ENCODE measurements around the gene DIDO1. TPM values are rescaled to one million over a fixed set of nuclear protein-coding genes. Genes with fewer than 3 reads are reported as not detected.
A peak's percentile ranks its signal among the peaks of the same experiment; 100 is the strongest.

Gene DIDO1
- total and polyA plus RNA-seq, 2 of the 13 experiments (the other 11 are each of a cell fraction or from before 2014, with no cell fraction given) = 75.0 to 75.1 TPM

DNA sequence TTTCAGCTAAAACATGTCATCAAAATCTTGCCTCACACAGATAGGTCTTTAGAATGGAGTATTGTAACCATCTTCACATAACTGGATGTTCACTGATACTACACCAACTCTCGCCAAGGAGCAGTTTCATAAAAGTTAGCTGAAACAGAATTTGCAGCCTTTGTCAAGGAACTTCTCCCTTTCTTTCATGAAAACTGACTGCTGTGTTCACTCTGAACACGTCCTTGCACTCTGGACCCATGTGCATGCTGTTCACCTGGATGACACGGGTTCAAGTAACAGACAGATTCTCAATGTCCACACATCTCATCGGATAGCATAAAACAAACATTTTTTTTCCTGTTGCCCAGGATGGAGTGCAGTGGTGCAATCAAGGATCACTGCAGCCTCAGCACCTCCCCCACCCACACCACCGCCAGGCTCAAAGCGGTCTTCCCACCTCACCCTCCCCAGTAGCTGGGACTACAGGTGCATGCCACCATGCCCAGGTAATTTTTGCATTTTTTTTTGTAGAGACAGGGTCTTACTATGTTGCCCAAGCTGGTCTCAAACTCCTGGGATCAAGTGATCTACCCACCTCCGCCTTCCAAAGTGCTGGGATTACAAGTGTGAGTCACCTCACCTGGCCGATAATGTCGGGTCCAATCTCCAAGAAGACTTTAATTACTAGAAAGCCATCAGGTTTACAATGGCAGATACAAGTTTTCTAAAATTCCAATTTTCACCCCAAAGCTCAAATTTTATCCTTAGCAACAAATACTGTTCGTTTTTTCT, 9.4 kb downstream of the DIDO1 start (continued):
- TF ChIP-seq, protein P1, sequence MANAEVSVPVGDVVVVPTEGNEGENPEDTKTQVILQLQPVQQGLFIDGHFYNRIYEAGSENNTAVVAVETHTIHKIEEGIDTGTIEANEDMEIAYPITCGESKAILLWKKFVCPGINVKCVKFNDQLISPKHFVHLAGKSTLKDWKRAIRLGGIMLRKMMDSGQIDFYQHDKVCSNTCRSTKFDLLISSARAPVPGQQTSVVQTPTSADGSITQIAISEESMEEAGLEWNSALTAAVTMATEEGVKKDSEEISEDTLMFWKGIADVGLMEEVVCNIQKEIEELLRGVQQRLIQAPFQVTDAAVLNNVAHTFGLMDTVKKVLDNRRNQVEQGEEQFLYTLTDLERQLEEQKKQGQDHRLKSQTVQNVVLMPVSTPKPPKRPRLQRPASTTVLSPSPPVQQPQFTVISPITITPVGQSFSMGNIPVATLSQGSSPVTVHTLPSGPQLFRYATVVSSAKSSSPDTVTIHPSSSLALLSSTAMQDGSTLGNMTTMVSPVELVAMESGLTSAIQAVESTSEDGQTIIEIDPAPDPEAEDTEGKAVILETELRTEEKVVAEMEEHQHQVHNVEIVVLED (CRISPR knock-in tag; IDR thresholded peaks at IDR 0.05; ENCODE audit: borderline replicate concordance) = peak; percentile 75
- TF ChIP-seq ZNF224 (CRISPR knock-in tag; IDR thresholded peaks at IDR 0.05) = peak; percentile 96; the same call in 1 of the 2 replicates
- TF ChIP-seq MED13 (CRISPR knock-in tag; IDR thresholded peaks at IDR 0.05) = peak; percentile 81; the same call in 1 of the 2 replicates
- TF ChIP-seq ZSCAN21 (CRISPR knock-in tag; IDR thresholded peaks at IDR 0.05; ENCODE audit: borderline replicate concordance) = peak; percentile 33; the same call in 1 of the 2 replicates
- no peak for TF ChIP-seq CBX1 (IDR thresholded peaks at IDR 0.05; ENCODE audit: low read depth)
- TF ChIP-seq ZNF333 (CRISPR knock-in tag; IDR thresholded peaks at IDR 0.05; ENCODE audit: borderline replicate concordance) = 0 out of 2 replicates have a peak, but pooled peaks have one; percentile 54
- no peak for TF ChIP-seq ZNF207 (IDR thresholded peaks at IDR 0.05; ENCODE audit: borderline replicate concordance)
- TF ChIP-seq ZNF143 (CRISPR knock-in tag; IDR thresholded peaks at IDR 0.05) = peak; percentile 58; the same call in 1 of the 2 replicates
- no peak for TF ChIP-seq ZNF550 (CRISPR knock-in tag; IDR thresholded peaks at IDR 0.05; ENCODE audit: borderline replicate concordance)
- no peak; the same call in 1 of the 2 replicates for TF ChIP-seq ZNF557 (CRISPR knock-in tag; IDR thresholded peaks at IDR 0.05)
- TF ChIP-seq MYNN (CRISPR knock-in tag; IDR thresholded peaks at IDR 0.05; ENCODE audit: low read depth) = no peak
- peak; percentile 96 for TF ChIP-seq ZKSCAN8 (CRISPR knock-in tag; IDR thresholded peaks at IDR 0.05; ENCODE audit: borderline replicate concordance)
- peak; percentile 89 for TF ChIP-seq KLF6 (CRISPR knock-in tag; IDR thresholded peaks at IDR 0.05)
- no peak for TF ChIP-seq PAWR (CRISPR knock-in tag; IDR thresholded peaks at IDR 0.05; ENCODE audit: borderline replicate concordance)
- TF ChIP-seq, protein P2, sequence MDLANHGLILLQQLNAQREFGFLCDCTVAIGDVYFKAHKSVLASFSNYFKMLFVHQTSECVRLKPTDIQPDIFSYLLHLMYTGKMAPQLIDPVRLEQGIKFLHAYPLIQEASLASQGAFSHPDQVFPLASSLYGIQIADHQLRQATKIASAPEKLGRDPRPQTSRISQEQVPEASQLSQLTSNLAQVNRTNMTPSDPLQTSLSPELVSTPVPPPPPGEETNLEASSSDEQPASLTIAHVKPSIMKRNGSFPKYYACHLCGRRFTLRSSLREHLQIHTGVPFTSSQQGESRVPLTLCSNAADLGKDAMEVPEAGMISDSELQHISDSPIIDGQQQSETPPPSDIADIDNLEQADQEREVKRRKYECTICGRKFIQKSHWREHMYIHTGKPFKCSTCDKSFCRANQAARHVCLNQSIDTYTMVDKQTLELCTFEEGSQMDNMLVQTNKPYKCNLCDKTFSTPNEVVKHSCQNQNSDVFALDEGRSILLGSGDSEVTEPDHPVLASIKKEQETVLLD (CRISPR knock-in tag; IDR thresholded peaks at IDR 0.05; ENCODE audit: low read depth) = no peak
- TF ChIP-seq ZNF225 (CRISPR knock-in tag; IDR thresholded peaks at IDR 0.05) = peak; percentile 55; the same call in 1 of the 2 replicates
- TF ChIP-seq, protein P3, sequence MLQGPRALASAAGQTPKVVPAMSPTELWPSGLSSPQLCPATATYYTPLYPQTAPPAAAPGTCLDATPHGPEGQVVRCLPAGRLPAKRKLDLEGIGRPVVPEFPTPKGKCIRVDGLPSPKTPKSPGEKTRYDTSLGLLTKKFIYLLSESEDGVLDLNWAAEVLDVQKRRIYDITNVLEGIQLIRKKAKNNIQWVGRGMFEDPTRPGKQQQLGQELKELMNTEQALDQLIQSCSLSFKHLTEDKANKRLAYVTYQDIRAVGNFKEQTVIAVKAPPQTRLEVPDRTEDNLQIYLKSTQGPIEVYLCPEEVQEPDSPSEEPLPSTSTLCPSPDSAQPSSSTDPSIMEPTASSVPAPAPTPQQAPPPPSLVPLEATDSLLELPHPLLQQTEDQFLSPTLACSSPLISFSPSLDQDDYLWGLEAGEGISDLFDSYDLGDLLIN (CRISPR knock-in tag; IDR thresholded peaks at IDR 0.05; ENCODE audit: borderline replicate concordance) = no peak
- TF ChIP-seq SIN3B (IDR thresholded peaks at IDR 0.05; ENCODE audit: low read length) = no peak
- peak; percentile 89; the same call in 1 of the 2 replicates for TF ChIP-seq SSRP1 (CRISPR knock-in tag; IDR thresholded peaks at IDR 0.05)
- TF ChIP-seq ZNF891 (CRISPR knock-in tag; IDR thresholded peaks at IDR 0.05) = peak; percentile 77; the same call in 1 of the 2 replicates
- no peak for TF ChIP-seq RORA (CRISPR knock-in tag; IDR thresholded peaks at IDR 0.05)
- TF ChIP-seq, protein P4, sequence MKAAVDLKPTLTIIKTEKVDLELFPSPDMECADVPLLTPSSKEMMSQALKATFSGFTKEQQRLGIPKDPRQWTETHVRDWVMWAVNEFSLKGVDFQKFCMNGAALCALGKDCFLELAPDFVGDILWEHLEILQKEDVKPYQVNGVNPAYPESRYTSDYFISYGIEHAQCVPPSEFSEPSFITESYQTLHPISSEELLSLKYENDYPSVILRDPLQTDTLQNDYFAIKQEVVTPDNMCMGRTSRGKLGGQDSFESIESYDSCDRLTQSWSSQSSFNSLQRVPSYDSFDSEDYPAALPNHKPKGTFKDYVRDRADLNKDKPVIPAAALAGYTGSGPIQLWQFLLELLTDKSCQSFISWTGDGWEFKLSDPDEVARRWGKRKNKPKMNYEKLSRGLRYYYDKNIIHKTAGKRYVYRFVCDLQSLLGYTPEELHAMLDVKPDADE (CRISPR knock-in tag; IDR thresholded peaks at IDR 0.05) = no peak
- TF ChIP-seq ZFP62 (CRISPR knock-in tag; IDR thresholded peaks at IDR 0.05) = no peak
- TF ChIP-seq, protein P5, sequence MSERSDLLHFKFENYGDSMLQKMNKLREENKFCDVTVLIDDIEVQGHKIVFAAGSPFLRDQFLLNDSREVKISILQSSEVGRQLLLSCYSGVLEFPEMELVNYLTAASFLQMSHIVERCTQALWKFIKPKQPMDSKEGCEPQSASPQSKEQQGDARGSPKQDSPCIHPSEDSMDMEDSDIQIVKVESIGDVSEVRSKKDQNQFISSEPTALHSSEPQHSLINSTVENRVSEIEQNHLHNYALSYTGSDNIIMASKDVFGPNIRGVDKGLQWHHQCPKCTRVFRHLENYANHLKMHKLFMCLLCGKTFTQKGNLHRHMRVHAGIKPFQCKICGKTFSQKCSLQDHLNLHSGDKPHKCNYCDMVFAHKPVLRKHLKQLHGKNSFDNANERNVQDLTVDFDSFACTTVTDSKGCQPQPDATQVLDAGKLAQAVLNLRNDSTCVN (CRISPR knock-in tag; IDR thresholded peaks at IDR 0.05; ENCODE audit: borderline replicate concordance) = peak; percentile 87

Measured in HepG2 (cell line).